Activated CD4-positive, CD25-positive, alpha-beta regulatory T cell treated with anti-CD3 and anti-CD28 coated beads, Interleukin-2, amount 50 U/mL, for 72 hours (primary cell): ENCODE results near the gene ARHGAP33.

Source experiments
- DNase-seq: peaks from one replicate; pipeline ENCODE4 v3.0.0; 2021

Gene ARHGAP33

GRCh38 chr19:35740423-35741202, 34.8 kb upstream of the ARHGAP33 start:
- peak; percentile 95 for DNase-seq

GRCh38 chr19:35741203-35741515, 34.2 kb upstream of the ARHGAP33 start:
- no peak for DNase-seq

DNA sequence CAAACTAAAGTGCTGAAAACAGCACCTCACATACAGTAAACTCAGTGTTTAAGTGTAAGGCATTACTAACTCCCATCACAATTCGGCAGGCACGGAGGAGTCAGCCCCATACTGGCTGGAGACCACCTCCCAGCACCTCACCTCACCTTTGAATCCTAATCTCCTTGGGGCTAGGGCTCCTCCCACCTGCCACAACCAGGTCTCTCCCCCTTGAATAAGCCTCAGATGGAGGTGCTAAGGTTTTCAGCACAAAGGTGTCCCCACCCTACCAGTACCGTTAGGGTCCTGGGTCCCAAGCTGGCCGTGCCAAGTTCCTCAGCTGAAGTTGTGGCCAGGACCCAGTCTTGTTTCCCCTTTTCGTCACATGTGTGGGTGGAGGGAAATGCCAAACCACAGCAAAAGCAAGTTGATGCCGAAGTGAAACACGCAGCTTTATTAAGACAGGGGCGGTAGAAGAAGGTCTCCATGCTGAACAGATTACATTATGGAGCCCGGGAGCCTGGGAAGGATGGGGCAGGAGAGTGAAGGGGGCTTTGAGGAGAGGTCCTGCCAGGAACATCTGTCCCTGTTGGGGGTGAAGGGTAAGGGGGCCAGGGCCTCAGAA, 33.1 kb upstream of the ARHGAP33 start, which contains the start of gene IGFLR1:
Gene IGFLR1, minus strand, starts transcription at position 332 of the 604 bp plus-strand sequence. CDS start 1,272 bp downstream, outside the sequence.
- DNase-seq, result peak; percentile 66

- DNase-seq, result no peak
Measured at GRCh38 chr19:35743640-35744429, 31.5 kb upstream of the ARHGAP33 start.

DNA sequence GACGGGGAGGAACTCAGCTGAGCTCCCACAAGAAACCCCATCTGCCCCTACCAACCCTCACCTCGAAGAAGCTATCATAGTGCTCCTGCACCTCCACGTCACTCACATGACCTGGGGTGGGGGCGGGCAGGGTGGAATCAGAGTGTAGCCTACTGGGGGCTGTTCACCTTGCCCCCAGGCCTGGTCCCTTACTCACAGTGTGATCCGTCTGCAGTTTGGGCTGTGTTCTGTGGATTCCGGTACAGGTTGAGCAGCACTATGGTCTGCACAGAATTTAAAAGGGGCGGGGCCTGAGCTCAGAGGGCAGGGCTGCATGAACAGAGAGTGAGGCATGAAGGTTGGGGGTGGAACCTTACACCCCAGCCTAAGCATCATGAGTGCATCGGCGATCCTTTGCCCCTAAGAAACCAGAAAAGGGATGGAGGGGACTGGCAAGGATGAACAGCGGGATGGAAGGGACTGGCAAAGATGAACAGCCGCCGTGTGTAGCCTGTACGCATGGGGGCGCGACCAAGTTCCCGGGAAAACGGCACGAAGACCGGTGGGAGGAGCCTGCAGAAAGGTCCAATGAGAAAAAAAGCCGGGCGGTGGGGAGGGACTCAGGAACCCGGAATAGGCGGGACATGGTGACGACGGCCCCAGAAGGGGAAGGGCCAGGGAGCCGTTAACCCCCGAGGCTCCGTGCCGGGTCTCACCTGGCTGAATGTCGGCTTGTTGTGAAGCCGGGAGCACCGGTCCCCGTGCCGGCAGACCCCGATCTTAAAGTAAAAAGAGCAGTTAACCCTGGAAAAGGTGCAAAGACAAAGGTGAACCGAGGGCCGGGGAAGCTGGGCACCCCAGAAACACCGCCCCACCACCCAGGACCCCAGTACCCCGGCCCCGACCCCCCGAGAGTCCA, 30.7 kb upstream of the ARHGAP33 start:
- DNase-seq, result peak; percentile 90

DNA sequence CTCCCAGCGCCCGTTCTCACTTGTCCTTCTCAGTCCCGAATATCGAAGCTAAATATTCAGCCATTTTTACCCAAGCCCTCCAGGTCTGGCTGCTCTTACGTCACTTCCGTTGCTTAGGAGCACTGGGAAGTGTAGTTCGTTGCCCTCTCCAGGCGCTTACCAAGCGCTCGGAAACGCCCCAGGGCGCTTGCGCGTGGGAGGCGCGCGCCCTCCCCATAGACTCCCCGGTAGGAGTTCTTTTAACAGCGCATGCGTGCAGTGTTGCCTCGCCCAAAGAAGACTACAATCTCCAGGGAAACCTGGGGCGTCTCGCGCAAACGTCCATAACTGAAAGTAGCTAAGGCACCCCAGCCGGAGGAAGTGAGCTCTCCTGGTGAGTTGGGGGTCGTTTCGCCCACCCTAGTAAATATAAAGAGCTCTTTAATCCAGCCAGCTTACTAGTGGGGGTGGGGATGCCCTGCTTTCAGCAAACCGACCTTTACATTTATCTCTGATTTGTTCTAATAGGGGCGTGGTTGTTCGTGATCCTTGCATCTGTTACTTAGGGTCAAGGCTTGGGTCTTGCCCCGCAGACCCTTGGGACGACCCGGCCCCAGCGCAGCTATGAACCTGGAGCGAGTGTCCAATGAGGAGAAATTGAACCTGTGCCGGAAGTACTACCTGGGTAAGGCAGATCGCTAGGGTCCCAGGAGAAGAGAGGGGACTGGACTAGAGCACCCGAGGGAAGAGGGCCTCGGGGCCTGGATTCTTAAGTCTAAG, 29.9 kb upstream of the ARHGAP33 start, which contains the start of the genes PSENEN and U2AF1L4:
Gene PSENEN, plus strand, starts transcription at position 324 of the 759 bp plus-strand sequence. Its CDS starts 280 bp downstream, at position 604.
Gene U2AF1L4, minus strand, starts transcription at position 91 of the 759 bp plus-strand sequence. Its CDS starts 27 bp downstream, at position 64.
- DNase-seq, result peak; percentile 93

GRCh38 chr19:35746087-35746462, 29.3 kb upstream of the ARHGAP33 start:
- no peak for DNase-seq

GRCh38 chr19:35746531-35746930, 28.8 kb upstream of the ARHGAP33 start:
- peak; percentile 21 for DNase-seq

GRCh38 chr19:35748106-35749020, 27.0 kb upstream of the ARHGAP33 start, which contains the start of gene LIN37:
TSS of gene LIN37 (plus strand) at chr19:35748576. CDS start at chr19:35748725, 149 bp downstream.
- peak; percentile 95 for DNase-seq

DNA sequence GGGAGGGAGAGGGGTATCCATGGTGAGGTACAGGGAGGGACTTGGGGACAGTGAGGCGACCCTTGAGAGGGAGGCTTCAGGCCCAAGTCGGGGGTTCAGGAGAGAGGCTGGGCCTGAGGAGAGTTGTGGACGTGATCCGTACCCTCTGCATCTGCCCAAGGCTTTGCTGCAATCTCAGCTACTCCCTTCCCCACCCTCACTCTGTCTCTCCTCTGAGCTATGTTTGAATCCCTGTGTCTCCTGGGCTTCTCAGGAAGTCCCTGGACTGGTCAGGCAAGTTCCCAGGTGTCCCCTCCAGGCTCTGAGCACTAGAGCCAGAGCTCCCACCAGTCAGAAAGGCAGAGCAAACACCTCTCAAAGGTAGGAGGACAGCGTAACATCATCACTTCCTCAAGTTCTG, 25.2 kb upstream of the ARHGAP33 start:
- no peak for DNase-seq

DNA sequence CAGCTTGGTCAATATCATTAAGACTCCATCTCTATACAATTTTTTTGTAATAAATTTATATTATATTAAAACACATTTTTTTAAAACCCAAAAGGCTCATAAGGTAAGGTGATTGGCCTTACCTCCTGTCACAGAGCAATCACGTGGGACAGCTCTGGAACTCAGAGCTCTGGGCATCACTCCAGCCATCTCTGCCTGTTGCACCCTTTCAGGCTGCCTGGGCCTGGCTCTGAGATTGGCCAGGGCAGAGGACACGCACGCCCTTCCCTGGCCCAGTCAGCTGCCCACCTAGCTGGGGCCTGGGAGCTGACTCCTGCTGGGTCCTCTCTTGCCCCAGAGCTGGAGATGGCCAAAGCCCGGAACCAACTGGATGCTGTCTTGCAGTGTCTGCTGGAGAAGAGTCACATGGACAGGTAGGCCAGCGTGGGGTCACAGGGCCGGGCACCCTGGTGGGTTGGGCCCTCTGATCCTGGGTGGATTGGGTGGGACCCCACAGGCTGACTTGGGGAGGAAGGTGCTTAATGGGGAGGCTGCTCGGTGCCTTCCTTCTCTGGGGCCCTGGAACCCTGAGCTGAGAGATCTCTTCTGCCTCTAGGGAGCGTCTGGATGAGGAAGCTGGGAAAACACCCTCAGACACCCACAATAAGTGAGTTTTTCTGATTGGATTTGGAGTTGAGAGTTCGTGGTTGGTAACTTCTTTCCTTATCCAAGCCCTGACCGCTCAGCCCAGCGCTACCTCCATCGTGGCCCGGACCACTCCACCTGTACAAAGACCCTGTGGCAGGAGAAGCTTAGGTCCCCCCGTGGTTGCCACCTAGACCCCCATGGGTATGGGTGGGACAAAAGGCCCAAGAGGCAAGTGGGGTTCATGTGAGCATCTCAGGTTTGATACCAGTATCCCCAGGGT, 23.3 kb upstream of the ARHGAP33 start:
- DNase-seq, result peak; percentile 26

GRCh38 chr19:35752746-35753350, 22.5 kb upstream of the ARHGAP33 start:
- no peak for DNase-seq

GRCh38 chr19:35753634-35754369, 21.6 kb upstream of the ARHGAP33 start:
- DNase-seq, result peak; percentile 23

DNA sequence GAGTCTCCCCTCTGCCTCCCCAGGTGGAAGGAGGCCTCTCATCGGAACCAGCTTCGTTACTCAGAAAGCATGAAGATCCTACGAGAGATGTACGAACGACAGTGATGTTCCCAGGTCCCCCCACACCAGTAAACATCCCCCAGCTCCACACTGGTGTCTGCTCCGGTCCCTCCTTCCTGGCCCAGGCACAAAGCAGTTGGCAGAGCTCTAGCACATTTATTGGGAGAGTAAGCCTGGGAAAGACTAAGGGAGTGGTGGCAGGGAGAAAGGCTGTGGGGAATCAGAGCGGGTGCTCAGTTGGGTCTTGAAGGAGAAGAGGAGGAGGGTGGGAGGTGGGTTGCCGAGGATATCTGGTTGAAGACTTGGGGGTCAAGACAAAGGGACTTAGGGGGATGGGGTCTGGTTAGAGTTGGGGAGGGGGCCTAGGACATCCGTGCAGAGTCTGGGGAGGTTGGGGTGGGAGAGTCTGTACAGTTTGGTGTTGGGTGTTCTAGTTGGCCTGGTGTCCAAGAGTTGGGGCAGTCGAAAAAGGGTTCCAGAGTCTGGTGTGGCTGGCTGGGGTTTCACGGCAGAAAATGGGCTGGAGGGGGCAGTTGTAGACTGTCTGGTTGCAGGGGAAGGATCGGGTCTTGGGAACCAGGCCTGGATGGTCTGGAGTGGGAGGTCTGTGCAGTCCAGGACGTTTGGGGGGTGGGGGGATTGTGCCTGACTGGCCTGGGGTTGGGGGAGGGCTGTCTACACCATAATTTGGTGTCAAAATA, 20.8 kb upstream of the ARHGAP33 start:
- no peak for DNase-seq

DNA sequence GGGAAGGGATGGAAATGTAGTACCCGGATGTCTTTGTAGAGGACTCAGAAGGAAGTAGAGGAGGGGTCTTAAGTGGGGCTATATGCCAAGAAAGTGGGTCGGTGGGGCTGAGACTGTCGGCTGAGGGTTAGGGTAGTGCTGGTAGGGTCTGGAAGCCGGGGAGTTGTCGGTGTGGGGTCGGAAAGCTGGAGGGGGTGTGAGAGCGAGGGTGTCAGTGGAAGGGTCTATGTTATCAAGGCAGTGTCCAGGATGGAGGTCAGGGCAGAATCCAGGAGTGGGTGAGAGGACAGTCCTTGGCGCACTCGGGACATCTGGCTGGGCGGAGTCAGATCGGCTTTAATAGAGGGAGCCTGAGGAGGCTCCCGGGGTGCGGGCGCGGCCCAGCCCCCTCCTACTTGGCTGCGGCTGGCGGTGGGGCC, 20.2 kb upstream of the ARHGAP33 start:
- DNase-seq, result no peak

DNA sequence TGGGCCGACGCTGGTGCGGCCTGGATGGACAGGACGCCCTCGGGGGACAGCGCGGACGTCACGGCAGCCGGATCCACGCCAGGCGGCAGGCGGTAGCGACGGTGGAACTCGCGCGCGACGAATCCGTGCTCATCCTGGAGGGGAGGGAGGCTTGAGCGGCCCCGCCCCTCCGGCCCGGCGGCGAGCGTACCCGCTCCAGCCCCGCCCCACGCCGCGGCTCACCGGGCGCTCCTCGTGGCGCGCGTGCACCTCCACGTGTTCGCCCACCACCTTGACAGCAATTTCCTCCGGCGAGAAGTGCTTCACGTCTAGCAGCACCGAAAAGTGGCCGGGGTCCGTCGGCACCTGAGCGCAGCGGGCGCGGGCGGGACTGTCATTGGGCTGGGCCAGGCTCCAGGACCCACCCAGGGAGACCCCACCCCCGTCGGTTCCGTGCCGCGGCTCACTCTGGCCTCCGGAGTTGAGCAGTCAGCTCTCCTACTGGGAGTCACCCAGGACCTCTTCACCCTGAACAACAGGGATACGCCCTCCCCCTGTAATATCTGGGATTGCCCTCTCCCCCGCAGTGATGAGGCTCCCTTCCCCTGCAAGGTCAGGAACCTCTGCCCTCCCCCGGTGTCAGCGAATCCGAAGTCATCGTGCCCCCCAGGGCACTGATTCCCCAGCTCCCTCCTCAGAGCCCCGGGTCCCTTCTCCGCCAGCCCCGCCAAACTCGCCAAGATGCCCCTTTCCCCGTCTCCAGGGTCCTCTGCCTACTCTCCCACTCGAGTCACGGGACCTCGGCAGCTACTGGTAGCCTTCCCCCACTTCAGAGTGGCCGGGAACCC, 19.6 kb upstream of the ARHGAP33 start:
- no peak for DNase-seq
